GM12878 (cell line): ENCODE measurements around the gene C16orf96. TPM values are rescaled to one million over a fixed set of nuclear protein-coding genes. Genes with fewer than 3 reads are reported as not detected.

ENCODE experiments used
- ATAC-seq: fragments of 200-7000 bp; cut with Tn5 transposase; 3 replicates; pipeline ENCODE4 v1.9.1; 2020; ENCODE audit warnings: mild to moderate bottlenecking, moderate library complexity
- BruUV-seq: library from RNA; stranded (reverse); fragments of 400-500 nt; replicated peaks from 2 replicates; lab custom pipeline; 2021; lab: Mats Ljungman, UMichigan
- CTCF ChIA-PET: fragments of 300-600 bp; sonication (Branson Sonifier 250); formaldehyde crosslinking; extraction: SDS; loops from one replicate; lab custom pipeline; 2021; ENCODE audit warnings: inconsistent platforms; lab: Yijun Ruan, JAX
- POLR2A ChIA-PET: fragments of 350-600 bp; formaldehyde crosslinking; extraction: SDS; loops from one replicate; lab custom pipeline; 2021; ENCODE audit warnings: inconsistent platforms; lab: Charles Lee
- RAD21 ChIA-PET: fragments of 300-600 bp; sonication (Branson Sonifier 250); formaldehyde crosslinking; loops from one replicate; lab custom pipeline; 2023; ENCODE audit warnings: antibody characterized with exemption; ENCODE audit not compliant: unreplicated experiment; lab: Charles Lee
- SMC1A ChIA-PET: fragments of 300-600 bp; sonication (Branson Sonifier 250); formaldehyde crosslinking; loops from one replicate; lab custom pipeline; 2023; ENCODE audit not compliant: unreplicated experiment, uncharacterized antibody; lab: Charles Lee
- DNase-seq: peaks from one replicate; pipeline ENCODE4 v3.0.0-alpha.2; 2011; ENCODE audit warnings: low read depth, low spot score
- FAIRE-seq: peaks from 3 replicates; lab custom pipeline; 2011; peaks lifted over from hg19 to GRCh38; lab: Jason Lieb, UNC
- H2AFZ ChIP-seq: 2 replicates; pipeline ENCODE4 v1.6.0; 2011; ENCODE audit warnings: low read depth, low read length, control low read depth; ENCODE audit not compliant: control insufficient read depth
- H3K27ac ChIP-seq: 2 replicates; pipeline ENCODE4 v1.5.1; 2011; ENCODE audit warnings: control low read depth; ENCODE audit not compliant: control insufficient read depth, insufficient read depth
- H3K27me3 ChIP-seq, 2 experiments: replicated peaks in 1 of 2; 2 replicates each; pipeline versions ENCODE4 v1.6.0 to v1.6.1; 2011; ENCODE audit warnings: low read length in 1 of 2; ENCODE audit not compliant: control insufficient read depth in 2 of 2, insufficient read depth in 2 of 2
- H3K36me3 ChIP-seq, 2 experiments: 2 replicates each; pipeline ENCODE4 v1.5.1; 2011; ENCODE audit warnings: low read length in 1 of 2; ENCODE audit not compliant: control insufficient read depth in 2 of 2, insufficient read depth in 2 of 2
- H3K4me1 ChIP-seq: 2 replicates; pipeline ENCODE4 v1.6.1; 2011; ENCODE audit warnings: mild to moderate bottlenecking, low read length, moderate library complexity, mixed read lengths; ENCODE audit not compliant: control insufficient read depth, insufficient read depth
- H3K4me2 ChIP-seq: 2 replicates; pipeline ENCODE4 v1.6.0; 2011; ENCODE audit warnings: control low read depth; ENCODE audit not compliant: control insufficient read depth, insufficient read depth
- H3K4me3 ChIP-seq: fragments of 200-600 bp; sonication (generic); 2 replicates; pipeline ENCODE4 v1.5.1; 2016
- H3K79me2 ChIP-seq: 2 replicates; pipeline ENCODE4 v1.6.0; 2011; ENCODE audit warnings: low read length; ENCODE audit not compliant: control insufficient read depth, insufficient read depth
- H3K9ac ChIP-seq: 2 replicates; pipeline ENCODE4 v1.8.0; 2011; ENCODE audit warnings: low read length, control low read depth, mixed read lengths; ENCODE audit not compliant: control insufficient read depth, insufficient read depth
- H3K9me3 ChIP-seq: replicated peaks from 3 replicates; pipeline ENCODE4 v1.5.1; 2011; ENCODE audit warnings: mild to moderate bottlenecking, low read length; ENCODE audit not compliant: control insufficient read depth, insufficient read depth
- H4K20me1 ChIP-seq: 2 replicates; pipeline ENCODE4 v1.6.0; 2011; ENCODE audit not compliant: control insufficient read depth, insufficient read depth
- JUND ChIP-seq: IDR thresholded peaks from 2 replicates; pipeline ENCODE4 v1.6.1; 2012; ENCODE audit warnings: low read depth, mild to moderate bottlenecking, low read length, improper control_type of control experiment, moderate library complexity
- NR2C1 ChIP-seq: fragments of 450-650 bp; IDR thresholded peaks from 2 replicates; pipeline ENCODE4 v1.6.1; 2017; ENCODE audit warnings: antibody characterized with exemption, mild to moderate bottlenecking, moderate library complexity
- POLR2AphosphoS5 ChIP-seq: IDR thresholded peaks from 2 replicates; pipeline ENCODE4 v1.6.1; 2011; ENCODE audit warnings: mild to moderate bottlenecking, low read length, inconsistent platforms
- SUPT20H ChIP-seq: IDR thresholded peaks from 2 replicates; pipeline ENCODE4 v1.6.1; 2011; ENCODE audit warnings: low read depth, mild to moderate bottlenecking, low read length, moderate library complexity, borderline replicate concordance; ENCODE audit not compliant: control insufficient read depth
- SUZ12 ChIP-seq: fragments of 200-600 bp; sonication (generic); IDR thresholded peaks from one replicate; pipeline ENCODE4 v1.6.1; 2018; ENCODE audit warnings: antibody characterized with exemption, mild to moderate bottlenecking; ENCODE audit not compliant: unreplicated experiment
- WGBS: methylation state at CpG from one replicate; pipeline ENCODE4 v1.1.6; 2016; ENCODE audit warnings: low lambda C conversion rate; ENCODE audit not compliant: insufficient replicate concordance, insufficient coverage; ENCODE audit errors: missing lambda C conversion rate; 5-methylcytosine and 5-hydroxymethylcytosine counted together
- in situ Hi-C: fragments of 300-500 bp; cut with MboI; formaldehyde crosslinking; loops from 9 replicates; pipeline ENCODE4 v1.14.3; 2018; ENCODE audit warnings: mixed read lengths
- intact Hi-C: fragments of 100-400 bp; cut with micrococcal nuclease; formaldehyde crosslinking; loops from one replicate; pipeline ENCODE4 v1.14.2; 2022; ENCODE audit not compliant: unreplicated experiment
- polyA plus RNA-seq, 11 experiments: library from polyadenylated mRNA; depleted of rRNA in 4 of 11; unstranded in 6 of 11; stranded (reverse) in 5 of 11; fragments of >200 nt; fragmentation: Nextera tagmentation in 4 of 11; fragmentation: Illumina TruSeq in 1 of 11; extraction: Ambion mirVana in 4 of 11; extraction: Trizol in 1 of 11; gene quantifications; 1 replicate in 1 of 11; 2 replicates in 10 of 11; pipeline versions ENCODE4 v1.2.1 to v1.2.3, GENCODE V29; 2011 to 2016; ENCODE audit warnings: inconsistent platforms in 2 of 11, missing spikeins in 2 of 11, low read depth in 1 of 11
- total RNA-seq, 4 experiments: library from RNA; depleted of rRNA in 3 of 4; stranded (reverse); fragments of >200 nt in 3 of 4; fragmentation: Illumina TruSeq in 1 of 4; extraction: Trizol in 1 of 4; gene quantifications; 2 replicates each; pipeline versions ENCODE4 v1.2.1 to v1.2.3, GENCODE V29; 2013 to 2021
- TF ChIP-seq, protein P1 (sequence below): fragments of 450-650 bp; IDR thresholded peaks from 2 replicates; pipeline ENCODE4 v1.6.1; 2016; ENCODE audit warnings: mild to moderate bottlenecking
- TF ChIP-seq, protein P2 (sequence below): IDR thresholded peaks from 2 replicates; pipeline ENCODE4 v1.6.1; 2011; ENCODE audit warnings: borderline replicate concordance, low read depth, mild to moderate bottlenecking, moderate library complexity, low read length; ENCODE audit not compliant: insufficient read depth, poor library complexity, severe bottlenecking

C16orf96 gene
- total and polyA plus RNA-seq, 10 of the 15 experiments (the other 5 are each of a cell fraction or from before 2014, with no cell fraction given): 0.01 to 0.08 (median 0.01) TPM; not detected in 7

DNA sequence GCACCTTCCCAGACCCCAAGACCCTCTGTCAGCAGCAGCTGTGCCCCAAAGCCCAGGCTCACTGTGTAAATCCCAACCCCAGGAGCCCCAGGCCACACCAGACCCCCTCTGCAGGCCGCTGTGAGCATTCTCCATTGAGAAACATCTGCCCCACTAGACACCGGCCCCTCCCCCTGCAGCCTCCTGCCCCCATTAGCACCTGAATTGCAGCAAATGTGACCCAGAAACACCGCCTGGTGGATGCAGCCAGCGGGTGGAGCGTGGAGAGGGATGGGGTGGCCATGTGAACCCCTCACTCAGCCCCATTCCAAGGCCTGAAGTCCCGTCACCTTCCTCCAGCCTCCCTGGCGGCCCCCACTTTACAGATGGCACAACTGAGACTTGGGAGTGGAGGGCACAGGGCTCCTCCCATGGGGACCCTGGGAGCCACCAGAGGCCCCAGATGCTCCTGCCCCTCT is 56.4 kb downstream of the C16orf96 start (continued):
- TF ChIP-seq SUPT20H: no peak

DNA sequence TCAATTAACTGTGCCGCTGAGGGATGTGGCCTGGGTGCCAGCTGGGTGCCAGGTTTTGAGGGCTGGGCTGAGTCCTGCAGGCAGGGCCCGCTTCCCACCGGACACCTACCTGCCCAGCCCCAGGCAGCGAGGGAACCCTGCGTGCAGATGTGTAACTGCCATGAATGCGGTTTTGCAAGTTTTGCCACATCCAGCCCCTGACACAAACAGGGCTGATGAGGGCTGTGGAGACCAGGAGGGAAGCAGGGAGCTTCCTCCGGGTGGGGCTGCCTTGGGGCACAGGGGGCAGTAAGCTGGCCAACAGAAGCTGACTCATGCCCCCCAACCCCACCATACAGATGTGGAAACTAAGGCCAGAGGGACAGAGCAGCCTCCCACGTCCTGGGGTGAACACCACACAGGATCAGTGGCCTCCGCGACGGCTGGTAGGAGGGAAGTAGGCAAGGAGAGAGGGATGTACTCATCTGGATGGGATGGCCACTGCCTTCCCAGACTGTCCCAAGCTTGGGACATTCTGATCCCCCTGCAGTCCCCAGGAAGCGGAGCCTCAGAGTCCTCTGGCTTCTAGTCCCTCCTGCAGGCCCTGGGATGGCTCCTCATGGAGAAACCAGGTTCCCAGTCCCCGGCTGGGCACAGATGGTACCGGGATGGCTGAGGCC is 57.0 kb downstream of the C16orf96 start:
- WGBS: 90% methylated on average over 12 of the region's 14 CpGs
- no TSS peak for BruUV-seq

More for the DNA sequence above, 57.0 kb downstream of the C16orf96 start:
- DNase-seq: no peak
- ChIA-PET POLR2A (interaction anchor here (1.2 kb wide), 1 partner anchor 77 kb away, joined by 3 read pairs; no protein-coding TSS in a partner anchor), SMC1A (no interaction called here), CTCF (interaction anchor here (0.6 to 1.2 kb wide), 3 partner anchors 41 to 186 kb away, joined by 3 read pairs; no protein-coding TSS in a partner anchor), RAD21 (no interaction called here)
- no peak for TF ChIP-seq JUND
- TF ChIP-seq, protein P1, sequence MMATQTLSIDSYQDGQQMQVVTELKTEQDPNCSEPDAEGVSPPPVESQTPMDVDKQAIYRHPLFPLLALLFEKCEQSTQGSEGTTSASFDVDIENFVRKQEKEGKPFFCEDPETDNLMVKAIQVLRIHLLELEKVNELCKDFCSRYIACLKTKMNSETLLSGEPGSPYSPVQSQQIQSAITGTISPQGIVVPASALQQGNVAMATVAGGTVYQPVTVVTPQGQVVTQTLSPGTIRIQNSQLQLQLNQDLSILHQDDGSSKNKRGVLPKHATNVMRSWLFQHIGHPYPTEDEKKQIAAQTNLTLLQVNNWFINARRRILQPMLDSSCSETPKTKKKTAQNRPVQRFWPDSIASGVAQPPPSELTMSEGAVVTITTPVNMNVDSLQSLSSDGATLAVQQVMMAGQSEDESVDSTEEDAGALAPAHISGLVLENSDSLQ: no peak
- no peak for TF ChIP-seq SUZ12
- peak; percentile 22; the same call in 1 of the 2 replicates for TF ChIP-seq POLR2AphosphoS5
- TF ChIP-seq NR2C1: no peak
- TF ChIP-seq, protein P2, sequence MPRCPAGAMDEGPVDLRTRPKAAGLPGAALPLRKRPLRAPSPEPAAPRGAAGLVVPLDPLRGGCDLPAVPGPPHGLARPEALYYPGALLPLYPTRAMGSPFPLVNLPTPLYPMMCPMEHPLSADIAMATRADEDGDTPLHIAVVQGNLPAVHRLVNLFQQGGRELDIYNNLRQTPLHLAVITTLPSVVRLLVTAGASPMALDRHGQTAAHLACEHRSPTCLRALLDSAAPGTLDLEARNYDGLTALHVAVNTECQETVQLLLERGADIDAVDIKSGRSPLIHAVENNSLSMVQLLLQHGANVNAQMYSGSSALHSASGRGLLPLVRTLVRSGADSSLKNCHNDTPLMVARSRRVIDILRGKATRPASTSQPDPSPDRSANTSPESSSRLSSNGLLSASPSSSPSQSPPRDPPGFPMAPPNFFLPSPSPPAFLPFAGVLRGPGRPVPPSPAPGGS: no peak
- ATAC-seq: no peak
- H3K9me3 ChIP-seq: no peaks in the 10 kb centered on the region
- no peak overlapping the region for H2AFZ ChIP-seq
- no peak for FAIRE-seq
- H3K27me3 ChIP-seq: no peaks in the 10 kb centered on the region
- H3K9ac ChIP-seq: peak overlapping the region; percentile 80
- in situ Hi-C loops: loop anchor here (10.0 kb wide), 1 partner anchor 342 kb away; the partner anchor contains the start of gene SEC14L5
- H4K20me1 ChIP-seq: no peaks in the 10 kb centered on the region
- peaks cover 31% of the 10 kb centered on the region for H3K79me2 ChIP-seq
- H3K27ac ChIP-seq: no peak overlapping the region
- peak overlapping the region; percentile 72 for H3K4me3 ChIP-seq
- peak overlapping the region; percentile 65 for H3K4me2 ChIP-seq
- peaks cover 17% of the 10 kb centered on the region for H3K4me1 ChIP-seq
- peaks cover 0 to 9% of the 10 kb centered on the region in 2 experiments; a peak in 2 of 4 replicates for H3K36me3 ChIP-seq
- intact Hi-C loops: loop anchor here (10.0 kb wide), 3 partner anchors 98 to 192 kb away; partner anchors contain the start of genes DNAJA3 and ROGDI
